Effector CD8-positive, alpha-beta T cell (primary cell): ENCODE data around the gene FLT3LG.
"Not testable (repeated sequence)": the region's sequence is repeated elsewhere in the genome, so short reads cannot be mapped to it uniquely, and the experiment has no call there.

Experiments
- DNase-seq: peaks from one replicate; lab custom pipeline; 2025; lab: John Stamatoyannopoulos, UW

Gene FLT3LG

GRCh38 chr19:49461656-49462055, 12.4 kb upstream of the FLT3LG start:
- no peak for DNase-seq

- DNase-seq: no peak
Measured at GRCh38 chr19:49462492-49462891, 11.5 kb upstream of the FLT3LG start.

DNA sequence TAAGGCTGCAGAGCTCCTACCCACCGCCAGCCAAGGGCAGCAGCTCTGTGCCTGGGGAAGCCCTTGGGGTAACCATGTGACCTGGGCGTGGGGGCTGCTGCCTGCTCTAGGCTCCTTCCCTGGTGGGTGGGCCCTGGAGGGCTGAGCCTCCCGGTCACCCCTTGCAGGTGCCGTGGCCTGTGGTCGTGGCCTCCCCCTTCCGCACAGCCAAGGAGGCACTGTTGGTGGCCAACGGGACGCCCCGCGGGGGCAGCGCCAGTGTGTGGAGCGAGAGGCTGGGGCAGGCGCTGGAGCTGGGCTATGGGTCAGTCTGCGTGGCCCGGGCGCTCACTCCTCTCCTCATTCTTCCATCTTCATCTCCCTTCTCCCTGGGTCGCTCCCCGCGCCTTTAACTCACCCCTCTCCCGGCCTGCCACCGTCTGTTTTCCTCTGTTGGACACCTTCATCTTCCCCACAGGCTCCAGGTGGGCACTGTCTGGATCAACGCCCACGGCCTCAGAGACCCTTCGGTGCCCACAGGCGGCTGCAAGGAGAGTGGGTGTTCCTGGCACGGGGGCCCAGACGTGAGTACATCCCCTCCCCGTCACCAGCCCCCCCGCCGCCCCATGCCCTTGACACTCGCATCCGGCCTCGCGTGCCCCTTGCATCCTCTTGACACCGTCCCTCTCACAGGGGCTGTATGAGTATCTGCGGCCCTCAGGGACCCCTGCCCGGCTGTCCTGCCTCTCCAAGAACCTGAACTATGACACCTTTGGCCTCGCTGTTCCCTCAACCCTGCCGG, 9.9 kb upstream of the FLT3LG start:
- no peak for DNase-seq

- no peak for DNase-seq
Measured at GRCh38 chr19:49465371-49465770, 8.6 kb upstream of the FLT3LG start.

DNA sequence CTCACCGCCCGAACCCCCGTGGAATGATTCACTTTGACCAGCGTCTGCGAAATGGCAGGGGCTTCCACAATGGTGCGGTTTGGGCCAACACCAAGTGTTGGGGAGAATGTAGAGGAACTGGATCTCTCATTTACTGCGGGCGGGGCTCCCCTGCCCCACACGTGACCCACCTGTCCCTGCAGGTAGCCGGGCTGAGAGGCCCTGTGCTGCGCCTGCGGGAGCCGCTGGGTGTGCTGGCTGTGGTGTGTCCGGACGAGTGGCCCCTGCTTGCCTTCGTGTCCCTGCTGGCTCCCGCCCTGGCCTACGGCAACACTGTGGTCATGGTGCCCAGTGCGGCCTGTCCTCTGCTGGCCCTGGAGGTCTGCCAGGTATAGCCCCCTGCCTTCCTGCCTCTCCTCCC, 5.8 kb upstream of the FLT3LG start:
- no peak for DNase-seq

DNA sequence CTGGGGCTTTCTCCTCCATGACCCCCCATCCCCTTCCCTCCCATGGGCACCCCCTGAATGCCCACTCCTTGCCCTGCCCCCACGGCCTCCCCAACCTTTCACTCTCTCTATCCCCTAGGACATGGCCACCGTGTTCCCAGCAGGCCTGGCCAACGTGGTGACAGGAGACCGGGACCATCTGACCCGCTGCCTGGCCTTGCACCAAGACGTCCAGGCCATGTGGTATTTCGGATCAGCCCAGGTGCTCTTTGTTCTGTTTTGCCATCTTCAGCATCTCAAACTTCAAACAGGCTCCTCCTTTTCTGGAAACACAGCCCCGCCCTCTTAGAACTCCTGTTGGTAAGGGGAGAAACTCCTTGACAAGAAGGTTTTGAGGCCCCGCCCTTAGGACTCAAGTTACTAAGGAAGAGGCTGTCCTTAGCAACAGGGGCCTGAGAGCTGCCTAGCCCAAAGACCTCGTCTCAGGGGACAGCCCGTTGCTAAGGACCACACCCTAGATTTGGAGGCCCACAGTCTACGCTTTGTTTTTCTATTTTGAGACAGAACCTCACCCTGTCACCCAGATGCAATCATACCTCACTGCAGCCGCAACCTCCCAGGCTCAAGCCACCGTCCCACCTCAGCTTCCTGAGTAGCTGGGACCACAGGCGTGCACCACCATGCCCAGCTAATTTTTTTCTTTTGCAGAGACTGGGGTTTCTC, 5.1 kb upstream of the FLT3LG start:
- peak; percentile 71 for DNase-seq

DNA sequence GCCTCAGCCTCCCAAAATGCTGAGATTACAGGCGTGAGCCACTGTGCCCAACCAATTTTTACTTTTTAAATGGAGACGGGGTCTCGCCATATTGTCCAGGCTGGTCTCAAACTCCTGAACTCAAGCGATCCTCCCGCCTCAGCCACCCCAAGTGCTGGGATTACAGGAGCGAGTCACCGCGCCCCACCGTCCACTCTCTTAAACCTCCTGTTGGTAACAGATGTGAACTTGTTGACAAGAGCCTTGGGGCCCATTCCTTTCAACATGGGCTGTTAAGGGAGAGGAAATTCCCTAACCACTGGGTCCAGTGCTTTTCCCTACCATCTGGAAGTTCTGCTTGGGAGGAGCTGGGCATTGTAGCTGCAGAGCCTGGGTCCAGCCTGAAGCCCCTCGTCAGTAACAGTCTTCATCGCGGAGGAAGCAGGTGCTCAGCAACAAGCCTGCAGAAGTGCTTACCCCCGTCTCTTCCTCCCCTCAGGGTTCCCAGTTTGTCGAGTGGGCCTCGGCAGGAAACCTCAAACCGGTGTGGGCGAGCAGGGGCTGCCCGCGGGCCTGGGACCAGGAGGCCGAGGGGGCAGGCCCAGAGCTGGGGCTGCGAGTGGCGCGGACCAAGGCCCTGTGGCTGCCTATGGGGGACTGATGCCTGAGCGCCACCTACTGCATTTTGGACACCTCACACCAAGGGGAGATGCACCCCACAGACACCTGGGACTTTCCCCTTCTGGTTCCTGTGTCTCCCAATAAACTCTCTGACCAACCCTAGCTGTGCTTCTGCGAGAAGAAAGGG, 4.0 kb upstream of the FLT3LG start:
- DNase-seq: peak; percentile 31

- no peak for DNase-seq
Measured at GRCh38 chr19:49470615-49470978, 3.4 kb upstream of the FLT3LG start.

DNA sequence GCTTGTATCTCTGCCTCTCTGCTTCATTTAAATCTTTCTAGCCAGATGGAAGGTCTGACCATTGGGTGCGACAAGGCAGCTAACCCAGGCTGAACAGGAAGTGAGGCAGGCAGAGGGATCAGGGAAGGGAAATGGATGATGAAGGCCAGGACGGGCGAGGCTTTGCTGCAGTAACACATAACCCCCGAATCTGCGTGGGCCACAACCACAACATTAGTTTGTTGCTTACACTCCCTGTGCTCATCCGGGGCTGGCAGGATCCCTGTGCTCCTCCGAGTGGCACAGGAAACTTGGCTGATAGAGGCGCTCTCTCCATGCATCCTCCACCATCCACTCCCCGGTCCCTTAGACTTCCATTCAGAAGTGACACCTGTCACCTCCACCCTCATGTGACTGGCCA, 1.1 kb upstream of the FLT3LG start:
- no peak for DNase-seq

- not testable (repeated sequence) for DNase-seq
Measured at GRCh38 chr19:49473501-49473867, 531 bp upstream of the FLT3LG start.

- DNase-seq: no peak
Measured at GRCh38 chr19:49474542-49474924, 518 bp downstream of the FLT3LG start.

GRCh38 chr19:49475191-49475917, 1.3 kb downstream of the FLT3LG start:
- DNase-seq: no peak

GRCh38 chr19:49475995-49476880, 2.2 kb downstream of the FLT3LG start:
- DNase-seq: peak; percentile 46

DNA sequence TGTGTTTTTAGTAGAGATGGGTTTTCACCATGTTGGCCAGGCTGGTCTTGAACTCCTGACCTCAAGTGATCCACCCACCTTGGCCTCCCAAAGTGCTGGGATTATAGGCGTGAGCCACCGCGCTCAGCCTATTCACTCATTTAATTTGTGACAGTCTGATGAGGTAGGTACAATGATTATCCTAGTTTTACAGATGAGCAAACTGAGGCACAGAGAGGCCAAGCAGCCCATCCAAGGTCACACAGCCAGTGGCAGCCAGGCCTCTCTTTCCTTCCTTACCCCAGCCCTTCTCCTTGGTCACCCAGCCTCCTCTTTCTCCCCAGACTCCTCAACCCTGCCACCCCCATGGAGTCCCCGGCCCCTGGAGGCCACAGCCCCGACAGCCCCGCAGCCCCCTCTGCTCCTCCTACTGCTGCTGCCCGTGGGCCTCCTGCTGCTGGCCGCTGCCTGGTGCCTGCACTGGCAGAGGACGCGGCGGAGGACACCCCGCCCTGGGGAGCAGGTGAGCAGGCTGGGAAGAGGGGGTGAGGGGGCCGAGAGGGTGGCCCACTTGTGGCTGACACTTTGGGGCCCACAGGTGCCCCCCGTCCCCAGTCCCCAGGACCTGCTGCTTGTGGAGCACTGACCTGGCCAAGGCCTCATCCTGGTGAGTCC, 6.1 kb downstream of the FLT3LG start:
- DNase-seq: no peak

DNA sequence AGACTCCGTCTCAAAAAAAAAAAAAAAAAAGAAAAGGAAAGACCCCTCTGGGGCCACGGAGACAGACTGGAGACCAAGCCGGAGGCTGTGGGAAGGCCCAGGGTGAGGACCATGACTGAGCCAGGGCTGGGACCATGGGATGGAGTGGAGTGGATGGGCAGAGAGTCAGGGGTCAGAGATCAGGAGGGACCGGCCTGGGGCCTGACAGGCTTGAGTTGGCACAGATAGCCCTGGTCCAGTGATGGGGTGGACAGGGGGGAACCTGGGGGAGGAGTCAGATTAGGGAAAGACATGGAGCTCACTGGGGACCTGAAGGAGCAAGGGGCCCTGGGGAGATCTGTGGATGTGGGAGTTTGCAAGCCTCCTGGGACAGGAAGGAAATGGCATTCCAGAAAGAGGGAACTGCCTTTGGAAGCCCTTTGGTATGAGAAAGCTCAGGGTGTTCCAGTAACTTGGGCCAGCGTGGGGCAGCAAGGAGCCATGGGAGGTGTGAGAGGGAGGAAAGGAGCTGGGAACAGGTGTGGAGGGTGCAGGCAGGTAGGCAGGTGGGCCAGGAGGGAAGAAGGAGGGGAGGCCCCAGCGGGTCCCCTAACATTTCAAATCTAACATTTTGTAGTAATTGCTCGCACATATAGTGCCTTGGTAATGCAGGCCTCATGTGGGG, 7.1 kb downstream of the FLT3LG start:
- no peak for DNase-seq

DNA sequence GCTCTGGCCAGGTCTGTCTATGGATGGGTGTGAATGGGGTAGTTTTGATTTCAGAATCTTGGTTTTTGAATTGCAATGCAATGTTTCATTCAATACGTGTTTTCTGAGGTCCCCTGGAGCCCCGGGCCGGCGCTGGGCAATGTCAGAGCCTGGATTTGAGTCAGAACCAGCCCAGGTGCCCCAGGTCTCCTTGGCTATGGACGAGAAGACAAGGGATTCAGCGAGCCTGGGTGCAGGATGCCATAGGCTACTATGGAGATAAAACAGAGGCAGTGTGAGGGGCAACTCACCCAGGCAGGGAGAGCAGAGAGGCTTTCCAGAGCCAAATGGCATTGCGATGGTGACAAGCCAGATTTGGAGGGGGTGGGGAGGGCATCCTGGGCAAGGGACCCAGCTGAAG, 12.2 kb downstream of the FLT3LG start:
- no peak for DNase-seq

GRCh38 chr19:49486710-49487276, 12.8 kb downstream of the FLT3LG start:
- no peak for DNase-seq

- peak; percentile 99 for DNase-seq
Measured at GRCh38 chr19:49487277-49488045, 13.4 kb downstream of the FLT3LG start, which contains the start of gene RPL13A. Gene RPL13A (plus strand): TSS chr19:49487608. CDS start chr19:49487630, 22 bp downstream.
